Hypothalamus (tissue), 51 donors: ENCODE measurements around the gene APLP2.
"Not testable (repeated sequence)": the region's sequence is repeated elsewhere in the genome, so short reads cannot be mapped to it uniquely, and the experiment has no call there.

Source experiments
- DNase-seq, 51 donors: peaks; one replicate each; lab custom pipeline; 2025; lab: John Stamatoyannopoulos, UW

APLP2 gene

DNA sequence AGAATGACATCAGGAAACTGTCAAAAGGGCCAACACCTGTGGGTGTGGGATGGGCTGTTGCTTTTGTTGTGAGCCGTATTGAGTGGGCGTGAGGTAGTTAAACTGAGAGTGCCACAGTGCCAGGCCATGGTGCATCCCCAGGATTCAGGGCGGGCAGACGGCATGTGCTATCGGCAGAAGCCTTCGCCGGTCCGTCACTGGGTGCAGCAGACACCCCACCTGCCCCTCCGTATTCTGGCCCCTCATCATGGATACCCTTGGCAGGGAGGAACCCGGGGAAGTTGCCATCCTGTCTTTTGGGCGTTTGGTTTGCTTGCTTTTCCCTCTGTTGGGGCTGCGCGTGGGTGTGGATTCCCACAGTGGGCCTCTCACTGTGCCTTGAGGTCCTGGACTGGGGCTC is 117.4 kb downstream of the APLP2 start:
- no peak for DNase-seq

DNA sequence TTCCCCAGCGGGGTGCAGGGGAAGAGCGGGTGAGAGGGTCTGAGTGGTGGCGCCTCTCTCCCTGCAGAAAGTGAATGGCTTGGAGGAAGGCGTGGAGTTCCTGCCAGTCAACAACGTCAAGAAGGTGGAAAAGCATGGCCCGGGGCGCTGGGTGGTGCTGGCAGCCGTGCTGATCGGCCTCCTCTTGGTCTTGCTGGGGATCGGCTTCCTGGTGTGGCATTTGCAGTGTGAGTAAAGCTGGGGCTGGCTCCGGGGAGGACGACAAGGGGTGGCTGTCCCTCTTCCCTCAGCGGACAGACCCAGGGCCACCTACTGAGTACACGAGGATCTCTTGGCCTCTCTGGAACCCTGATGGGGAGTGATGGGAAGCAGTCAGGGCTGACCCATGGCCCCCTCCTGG is 118.4 kb downstream of the APLP2 start:
- DNase-seq = no peak

DNA sequence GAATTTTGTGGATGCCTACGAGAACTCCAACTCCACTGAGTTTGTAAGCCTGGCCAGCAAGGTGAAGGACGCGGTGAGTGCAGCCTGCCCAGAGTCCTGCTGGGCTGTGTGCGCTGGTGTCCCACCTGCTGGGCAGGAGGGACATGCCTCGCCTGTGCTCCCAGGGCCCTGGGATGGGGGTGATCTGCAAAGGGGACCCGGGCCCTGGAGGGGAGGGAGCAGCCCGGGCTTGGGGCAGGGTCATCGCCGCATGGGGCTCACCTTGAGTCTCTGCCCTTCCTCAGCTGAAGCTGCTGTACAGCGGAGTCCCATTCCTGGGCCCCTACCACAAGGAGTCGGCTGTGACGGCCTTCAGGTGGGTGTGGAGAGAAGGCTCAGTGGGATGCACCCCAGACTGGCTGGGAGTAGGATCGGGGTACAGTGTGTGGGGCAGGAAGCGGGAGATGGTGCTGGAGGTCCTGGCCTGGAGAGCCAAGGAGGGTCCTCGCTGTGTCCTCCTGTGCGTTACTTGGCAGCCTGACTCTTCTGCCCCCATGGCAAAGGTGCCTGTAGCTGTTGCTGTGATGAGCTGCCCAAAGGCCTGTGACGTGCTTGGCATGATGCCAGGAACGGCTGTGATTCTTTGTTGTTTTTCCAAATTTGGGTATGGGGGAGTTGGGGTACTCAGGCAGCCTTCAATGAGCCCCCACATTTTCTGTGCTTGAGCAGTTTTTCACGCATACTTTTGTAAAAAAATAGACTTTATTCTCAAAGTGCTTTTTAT is 119.1 kb downstream of the APLP2 start:
- DNase-seq = no peak

DNA sequence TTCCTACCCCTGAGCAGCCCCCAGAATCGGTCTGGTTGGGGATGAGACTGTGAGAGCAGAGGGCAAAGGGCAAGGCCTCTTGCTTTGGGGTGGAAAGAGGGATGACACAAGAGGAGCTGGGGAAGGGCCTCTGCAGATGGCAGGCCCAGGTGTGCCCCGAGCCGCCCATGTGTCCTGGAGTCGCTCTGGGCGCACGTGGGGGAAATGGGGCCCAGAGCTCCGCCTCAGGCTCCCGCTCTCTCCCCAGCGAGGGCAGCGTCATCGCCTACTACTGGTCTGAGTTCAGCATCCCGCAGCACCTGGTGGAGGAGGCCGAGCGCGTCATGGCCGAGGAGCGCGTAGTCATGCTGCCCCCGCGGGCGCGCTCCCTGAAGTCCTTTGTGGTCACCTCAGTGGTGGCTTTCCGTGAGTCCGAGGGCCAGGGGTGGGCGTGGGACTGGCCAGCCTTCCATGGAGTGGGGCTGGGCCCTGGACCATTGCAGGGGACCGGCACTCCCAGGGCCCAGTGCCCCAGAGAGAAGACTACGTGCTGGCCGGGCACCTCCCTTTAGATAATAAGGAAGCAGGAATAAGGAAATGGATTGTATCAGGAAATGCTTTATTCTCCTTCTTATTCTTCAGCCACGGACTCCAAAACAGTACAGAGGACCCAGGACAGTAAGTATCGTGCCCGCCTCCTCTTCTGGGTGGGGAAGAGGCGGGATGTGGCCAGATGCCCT is 120.0 kb downstream of the APLP2 start:
- no peak for DNase-seq

DNA sequence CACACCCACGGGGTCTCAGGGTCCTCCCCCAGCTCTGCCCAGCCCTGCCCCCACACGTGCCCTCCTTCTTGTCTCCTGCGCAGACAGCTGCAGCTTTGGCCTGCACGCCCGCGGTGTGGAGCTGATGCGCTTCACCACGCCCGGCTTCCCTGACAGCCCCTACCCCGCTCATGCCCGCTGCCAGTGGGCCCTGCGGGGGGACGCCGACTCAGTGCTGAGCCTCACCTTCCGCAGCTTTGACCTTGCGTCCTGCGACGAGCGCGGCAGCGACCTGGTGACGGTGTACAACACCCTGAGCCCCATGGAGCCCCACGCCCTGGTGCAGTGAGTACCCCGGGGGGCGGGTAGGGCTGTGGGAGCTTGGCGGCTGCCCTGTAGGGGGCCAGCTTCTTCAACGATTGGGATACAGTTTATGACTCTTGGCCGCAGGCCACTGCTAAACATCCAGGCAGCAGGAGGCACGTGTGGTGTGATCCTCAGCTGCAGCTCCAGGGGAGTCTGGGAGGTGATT is 120.7 kb downstream of the APLP2 start:
- DNase-seq = no peak

DNA sequence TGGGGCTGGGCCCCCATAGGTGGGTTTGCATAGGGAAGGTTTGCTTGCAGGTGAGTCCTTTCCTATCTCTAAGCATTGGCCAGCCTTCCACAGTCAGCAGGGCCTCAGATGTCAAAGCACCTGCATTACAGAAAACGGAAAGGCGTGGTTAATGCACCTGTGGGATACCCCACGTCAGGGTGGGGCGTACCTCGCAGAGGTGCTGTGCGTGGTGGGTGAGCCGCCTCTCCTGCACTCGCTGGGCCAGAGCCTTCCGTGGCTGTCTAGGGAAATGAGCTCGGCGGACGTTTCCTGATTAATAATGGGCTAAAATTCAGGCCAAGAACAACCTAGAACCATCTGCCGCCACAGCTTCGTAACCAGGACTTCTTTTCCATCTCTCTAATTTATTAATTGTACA is 122.2 kb downstream of the APLP2 start:
- DNase-seq = no peak

DNA sequence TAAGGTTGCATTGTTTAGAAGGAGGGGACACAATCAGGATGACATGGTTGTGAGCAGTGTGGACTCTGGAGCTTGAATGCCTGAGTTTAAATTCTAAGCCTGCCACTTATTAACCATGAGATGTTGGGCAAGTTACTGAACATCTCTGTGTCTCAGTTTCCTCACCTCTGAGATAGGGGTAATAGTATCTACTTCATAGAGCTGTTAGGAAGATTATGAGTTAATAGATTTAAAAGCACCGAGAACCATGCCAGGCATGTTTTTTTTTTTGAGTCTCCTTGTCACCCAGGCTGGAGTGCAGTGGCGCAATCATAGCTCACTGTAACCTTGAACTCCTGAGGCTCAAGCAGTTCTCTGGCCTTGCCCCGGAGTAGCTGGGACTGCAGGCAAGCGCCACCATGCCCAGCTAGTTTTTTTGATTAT is 123.2 kb downstream of the APLP2 start:
- no peak for DNase-seq

DNA sequence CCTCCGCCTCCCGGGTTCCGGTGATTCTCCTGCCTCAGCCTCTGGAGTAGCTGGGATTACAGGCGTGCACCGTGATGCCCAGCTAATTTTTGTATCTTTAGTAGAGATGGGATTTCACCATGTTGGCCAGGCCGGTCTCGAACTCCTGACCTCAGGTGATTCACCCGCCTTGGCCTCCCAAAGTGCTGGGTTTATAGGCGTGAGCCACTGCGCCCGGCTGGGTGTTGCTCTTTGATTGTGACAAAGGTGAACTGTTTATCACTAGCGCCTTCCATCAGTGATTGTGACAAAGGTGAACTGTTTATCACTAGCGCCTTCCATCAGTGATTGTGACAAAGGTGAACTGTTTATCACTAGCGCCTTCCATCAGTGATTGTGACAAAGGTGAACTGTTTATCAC is 123.9 kb downstream of the APLP2 start:
- not testable (repeated sequence) for DNase-seq
